ENCODE data around the gene CHRNA4. TPM values are rescaled to one million over a fixed set of nuclear protein-coding genes. Genes with fewer than 3 reads are reported as not detected.

The CHRNA4 gene
- total and polyA plus RNA-seq, 10 of the 15 experiments (the other 5 are each of a cell fraction or from before 2014, with no cell fraction given): 0.04 to 0.41 (median 0.06) TPM; not detected in 5

- no peak overlapping the region for H2AFZ ChIP-seq (ENCODE audit: control insufficient read depth, low read depth, low read length)
- no peak overlapping the region for H3K27ac ChIP-seq (ENCODE audit: control insufficient read depth, insufficient read depth)
- H3K27me3 ChIP-seq (replicated peaks in 1 of 2; ENCODE audit: control insufficient read depth in 2 of 2, insufficient read depth in 2 of 2, low read length in 1 of 2): no peaks in the 10 kb centered on the region
- ChIA-PET SMC1A (ENCODE audit: uncharacterized antibody, unreplicated experiment) (no interaction called here), RAD21 (ENCODE audit: unreplicated experiment) (no interaction called here), CTCF (interaction anchor here (3.3 kb wide), 1 partner anchor 156 kb away, joined by 15 read pairs; no protein-coding TSS in a partner anchor), POLR2A (no interaction called here)
- 63% methylated on average over 11 of the region's 11 CpGs for WGBS (ENCODE audit: insufficient coverage, insufficient replicate concordance, low lambda C conversion rate, missing lambda C conversion rate)
- intact Hi-C loops (cut with micrococcal nuclease; ENCODE audit: unreplicated experiment): no loop called here
- no TSS peak for BruUV-seq (replicated peaks)
- ATAC-seq (no peak), DNase-seq (ENCODE audit: low read depth, low spot score) (no peak), FAIRE-seq (no peak)
- no peaks in the 10 kb centered on the region for H3K79me2 ChIP-seq (ENCODE audit: control insufficient read depth, insufficient read depth, low read length)
- H3K36me3 ChIP-seq (ENCODE audit: control insufficient read depth in 2 of 2, insufficient read depth in 2 of 2, low read length in 1 of 2): no peaks in the 10 kb centered on the region
- no peaks in the 10 kb centered on the region for H3K4me1 ChIP-seq (ENCODE audit: control insufficient read depth, insufficient read depth, low read length)
- TF ChIP-seq ASH2L (IDR thresholded peaks at IDR 0.05; ENCODE audit: borderline replicate concordance, low read depth) (no peak), EZH2 (IDR thresholded peaks at IDR 0.05; ENCODE audit: borderline replicate concordance, control insufficient read depth, low read depth, low read length) (no peak), EGR1 (IDR thresholded peaks at IDR 0.05; ENCODE audit: borderline replicate concordance in 1 of 2, low read depth in 2 of 2, low read length in 2 of 2) (no peak), PRDM15 (CRISPR knock-in tag; IDR thresholded peaks at IDR 0.05) (no peak), USF2 (IDR thresholded peaks at IDR 0.05; ENCODE audit: borderline replicate concordance, low read depth, low read length) (no peak), HDAC2 (IDR thresholded peaks at IDR 0.05) (no peak), ELK1 (IDR thresholded peaks at IDR 0.05; ENCODE audit: low read depth, low read length) (no peak), CEBPZ (IDR thresholded peaks at IDR 0.05; ENCODE audit: low read depth, low read length) (no peak), E2F8 (IDR thresholded peaks at IDR 0.05; ENCODE audit: low read depth, partially characterized antibody) (no peak)
- no peak overlapping the region for H3K4me2 ChIP-seq (ENCODE audit: control insufficient read depth, insufficient read depth)
- H4K20me1 ChIP-seq (ENCODE audit: control insufficient read depth, insufficient read depth): no peaks in the 10 kb centered on the region
- H3K9me3 ChIP-seq (replicated peaks; ENCODE audit: control insufficient read depth, insufficient read depth, low read length): no peaks in the 10 kb centered on the region; the same call in 2 of the 3 replicates
- in situ Hi-C loops (cut with MboI): no loop called here
- no peak overlapping the region for H3K4me3 ChIP-seq
- H3K9ac ChIP-seq (ENCODE audit: control insufficient read depth, insufficient read depth, low read length): no peak overlapping the region
Observed at GRCh38 chr20:63379296-63379695, 18.1 kb upstream of the CHRNA4 start.
